HG03159 (cell line): ENCODE results near the gene LCE2A.
"Not testable (repeated sequence)": the region's sequence is repeated elsewhere in the genome, so short reads cannot be mapped to it uniquely, and the experiment has no call there.

Source experiments
- ATAC-seq: cut with Tn5 transposase; IDR thresholded peaks from one replicate; pipeline ENCODE4 v1.9.1; 2021; ENCODE audit warnings: mild to moderate bottlenecking, moderate library complexity; ENCODE audit not compliant: unreplicated experiment

The LCE2A gene

GRCh38 chr1:152697701-152698600 lies at the start of gene LCE2A:
TSS of gene LCE2A (plus strand) at chr1:152698345. CDS start at chr1:152698902, 557 bp downstream.
- no peak for ATAC-seq

GRCh38 chr1:152654110-152654509 lies 44.0 kb upstream of the LCE2A start:
- no peak for ATAC-seq

GRCh38 chr1:152656459-152656858 lies 41.7 kb upstream of the LCE2A start:
- ATAC-seq, result no peak

- ATAC-seq, result no peak
These were observed 40.5 kb upstream of the LCE2A start for GRCh38 chr1:152657677-152658076.

- no peak for ATAC-seq
These were observed 39.5 kb upstream of the LCE2A start for GRCh38 chr1:152658649-152659048.

- no peak for ATAC-seq
These were observed 35.0 kb upstream of the LCE2A start, which contains the start of gene LCE2D for GRCh38 chr1:152663098-152663497. TSS of gene LCE2D (plus strand) at chr1:152663380. CDS start at chr1:152664106, 726 bp downstream.

- ATAC-seq, result not testable (repeated sequence)
These were observed 32.0 kb upstream of the LCE2A start for GRCh38 chr1:152666171-152666570.

- no peak for ATAC-seq
These were observed 30.5 kb upstream of the LCE2A start for GRCh38 chr1:152667648-152668047.

GRCh38 chr1:152673016-152673415 lies 25.1 kb upstream of the LCE2A start:
- ATAC-seq, result no peak

GRCh38 chr1:152674983-152675382 lies 23.2 kb upstream of the LCE2A start, which contains the start of gene LCE2C:
TSS of gene LCE2C (plus strand) at chr1:152675279. CDS start at chr1:152676016, 737 bp downstream.
- ATAC-seq, result not testable (repeated sequence)

- no peak for ATAC-seq
These were observed 18.7 kb upstream of the LCE2A start for GRCh38 chr1:152679459-152679858.

- ATAC-seq, result no peak
These were observed 16.5 kb upstream of the LCE2A start for GRCh38 chr1:152681616-152682015.

- no peak for ATAC-seq
These were observed 14.3 kb upstream of the LCE2A start for GRCh38 chr1:152683846-152684245.

- not testable (repeated sequence) for ATAC-seq
These were observed 12.3 kb upstream of the LCE2A start, which contains the start of gene LCE2B for GRCh38 chr1:152685823-152686222. TSS of gene LCE2B (plus strand) at chr1:152686123. CDS start at chr1:152686844, 721 bp downstream.

GRCh38 chr1:152699746-152700145 lies 1.6 kb downstream of the LCE2A start:
- no peak for ATAC-seq

GRCh38 chr1:152707860-152708259 lies 9.7 kb downstream of the LCE2A start, which contains the start of gene LCE4A:
TSS of gene LCE4A (plus strand) at chr1:152708160. CDS start at chr1:152709076, 916 bp downstream.
- no peak for ATAC-seq

- no peak for ATAC-seq
These were observed 20.1 kb downstream of the LCE2A start for GRCh38 chr1:152718238-152718637.

GRCh38 chr1:152725261-152725660 lies 27.1 kb downstream of the LCE2A start:
- ATAC-seq, result no peak

GRCh38 chr1:152728986-152729385 lies 30.8 kb downstream of the LCE2A start:
- no peak for ATAC-seq

GRCh38 chr1:152735648-152736047 lies 37.5 kb downstream of the LCE2A start:
- no peak for ATAC-seq

GRCh38 chr1:152737997-152738396 lies 39.9 kb downstream of the LCE2A start:
- no peak for ATAC-seq

GRCh38 chr1:152739841-152740240 lies 41.7 kb downstream of the LCE2A start:
- no peak for ATAC-seq
